Hepatocyte (in vitro differentiated cells): ENCODE measurements around the gene PZP. TPM values are rescaled to one million over a fixed set of nuclear protein-coding genes. Genes with fewer than 3 reads are reported as not detected.

ENCODE experiments used
- DNase-seq: peaks from one replicate; pipeline ENCODE4 v3.0.0-alpha.2; 2016; ENCODE audit warnings: low spot score
- H2AFZ ChIP-seq: fragments of 200-600 bp; sonication (generic); 2 replicates; pipeline ENCODE4 v1.6.0; 2016; ENCODE audit warnings: antibody characterized with exemption, mild to moderate bottlenecking
- H3K27ac ChIP-seq: fragments of 200-600 bp; sonication (generic); 2 replicates; pipeline ENCODE4 v1.5.1; 2016; ENCODE audit warnings: mild to moderate bottlenecking
- H3K27me3 ChIP-seq: fragments of 200-600 bp; sonication (generic); 2 replicates; pipeline ENCODE4 v1.6.1; 2016
- H3K36me3 ChIP-seq: fragments of 200-600 bp; sonication (generic); replicated peaks from 2 replicates; pipeline ENCODE4 v1.5.1; 2016; ENCODE audit warnings: low read depth; ENCODE audit not compliant: insufficient read depth
- H3K4me1 ChIP-seq: fragments of 200-600 bp; sonication (generic); 2 replicates; pipeline ENCODE4 v1.5.1; 2016; ENCODE audit warnings: mild to moderate bottlenecking, moderate library complexity; ENCODE audit not compliant: insufficient read depth
- H3K4me2 ChIP-seq: fragments of 200-600 bp; sonication (generic); 2 replicates; pipeline ENCODE4 v1.6.0; 2016
- H3K4me3 ChIP-seq: fragments of 200-600 bp; sonication (generic); 2 replicates; pipeline ENCODE4 v1.5.1; 2016; ENCODE audit warnings: mild to moderate bottlenecking
- H3K79me2 ChIP-seq: fragments of 200-600 bp; sonication (generic); 2 replicates; pipeline ENCODE4 v1.6.0; 2017; ENCODE audit warnings: mild to moderate bottlenecking
- H3K9me2 ChIP-seq: fragments of 200-600 bp; sonication (generic); replicated peaks from 2 replicates; pipeline ENCODE4 v1.6.0; 2017; ENCODE audit warnings: mild to moderate bottlenecking; ENCODE audit not compliant: insufficient read depth
- H3K9me3 ChIP-seq: fragments of 200-600 bp; sonication (generic); 2 replicates; pipeline ENCODE4 v1.5.1; 2016; ENCODE audit warnings: low read depth, mild to moderate bottlenecking
- H4K20me1 ChIP-seq: fragments of 200-600 bp; sonication (generic); 2 replicates; pipeline ENCODE4 v1.6.0; 2016; ENCODE audit warnings: mild to moderate bottlenecking; ENCODE audit not compliant: insufficient read depth, poor library complexity, severe bottlenecking
- CTCF ChIP-seq: fragments of 200-600 bp; sonication (generic); IDR thresholded peaks from 2 replicates; pipeline ENCODE4 v1.5.1; 2016; ENCODE audit warnings: antibody characterized with exemption, mild to moderate bottlenecking; ENCODE audit not compliant: poor library complexity
- EZH2 ChIP-seq: fragments of 200-600 bp; sonication (generic); IDR thresholded peaks from 2 replicates; pipeline ENCODE4 v1.6.1; 2016; ENCODE audit warnings: antibody characterized with exemption, mild to moderate bottlenecking, borderline replicate concordance
- EZH2phosphoT487 ChIP-seq: fragments of 200-600 bp; sonication (generic); IDR thresholded peaks from one replicate; pipeline ENCODE4 v1.6.1; 2018; ENCODE audit warnings: antibody characterized with exemption, mild to moderate bottlenecking, low read depth, moderate library complexity; ENCODE audit not compliant: unreplicated experiment, severe bottlenecking
- WGBS: methylation state at CpG from one replicate; pipeline ENCODE4 v1.1.6; 2016; ENCODE audit warnings: low lambda C conversion rate; ENCODE audit errors: missing lambda C conversion rate; 5-methylcytosine and 5-hydroxymethylcytosine counted together
- polyA plus RNA-seq: library from polyadenylated mRNA; unstranded; fragments of >200 nt; fragmentation: Nextera tagmentation; extraction: Ambion mirVana; gene quantifications from 2 replicates; pipeline ENCODE4 v1.2.1, GENCODE V29; 2016
- total RNA-seq: library from RNA; depleted of rRNA; stranded (reverse); fragments of >200 nt; gene quantifications from 2 replicates; pipeline ENCODE4 v1.2.3, GENCODE V29; 2014

The PZP gene
- total and polyA plus RNA-seq, 2 experiments from 2014 or later: 0.10 to 0.45 TPM

GRCh38 chr12:9109737-9110491, 98.3 kb downstream of the PZP start:
- TF ChIP-seq EZH2phosphoT487: no peak
- TF ChIP-seq CTCF: no peak
- no peak for TF ChIP-seq EZH2
- WGBS: 94% methylated on average over 3 of the region's 3 CpGs
- no peaks in the 10 kb centered on the region for H3K4me1 ChIP-seq
- H3K36me3 ChIP-seq: no peaks in the 10 kb centered on the region
- H3K4me3 ChIP-seq: no peak overlapping the region
- DNase-seq: no peak
- no peaks in the 10 kb centered on the region for H4K20me1 ChIP-seq
- no peak overlapping the region for H2AFZ ChIP-seq
- no peaks in the 10 kb centered on the region for H3K79me2 ChIP-seq
- H3K4me2 ChIP-seq: no peak overlapping the region
- H3K9me3 ChIP-seq: no peaks in the 10 kb centered on the region
- H3K27me3 ChIP-seq: no peaks in the 10 kb centered on the region
- no peaks in the 10 kb centered on the region for H3K9me2 ChIP-seq
- H3K27ac ChIP-seq: no peak overlapping the region

- 87% methylated on average over 1 of the region's 1 CpG for WGBS
- H3K36me3 ChIP-seq: no peaks in the 10 kb centered on the region
Observed at GRCh38 chr12:9109213-9109522, 99.0 kb downstream of the PZP start.

GRCh38 chr12:9108504-9109212, 99.5 kb downstream of the PZP start:
- H3K27ac ChIP-seq: no peak overlapping the region
- no peaks in the 10 kb centered on the region for H3K36me3 ChIP-seq
- no peak overlapping the region for H3K4me2 ChIP-seq
- TF ChIP-seq EZH2 (no peak), EZH2phosphoT487 (no peak), CTCF (no peak)
- H3K9me2 ChIP-seq: no peaks in the 10 kb centered on the region
- no peak overlapping the region for H3K4me3 ChIP-seq
- H2AFZ ChIP-seq: no peak overlapping the region
- H3K79me2 ChIP-seq: no peaks in the 10 kb centered on the region
- WGBS: 77% methylated on average over 5 of the region's 5 CpGs
- no peak for DNase-seq
- H4K20me1 ChIP-seq: no peaks in the 10 kb centered on the region
- no peaks in the 10 kb centered on the region for H3K9me3 ChIP-seq
- H3K4me1 ChIP-seq: no peaks in the 10 kb centered on the region
- H3K27me3 ChIP-seq: no peaks in the 10 kb centered on the region

More at GRCh38 chr12:9109213-9109522, 99.0 kb downstream of the PZP start:
- H3K9me3 ChIP-seq: no peaks in the 10 kb centered on the region
- no peak overlapping the region for H3K27ac ChIP-seq
- H4K20me1 ChIP-seq: no peaks in the 10 kb centered on the region
- no peak overlapping the region for H2AFZ ChIP-seq
- DNase-seq: no peak
- H3K9me2 ChIP-seq: no peaks in the 10 kb centered on the region
- no peak overlapping the region for H3K4me3 ChIP-seq
- H3K4me2 ChIP-seq: no peak overlapping the region
- TF ChIP-seq CTCF (no peak), EZH2 (no peak), EZH2phosphoT487 (no peak)
- no peaks in the 10 kb centered on the region for H3K4me1 ChIP-seq
- no peaks in the 10 kb centered on the region for H3K79me2 ChIP-seq
- H3K27me3 ChIP-seq: no peaks in the 10 kb centered on the region
